Right cardiac atrium (tissue), 5 donors: ENCODE results near the gene CAMK4. TPM values are rescaled to one million over a fixed set of nuclear protein-coding genes. Genes with fewer than 3 reads are reported as not detected.

Experiments
- ATAC-seq, 2 donors: fragments of 200-7000 bp; cut with Tn5 transposase; one replicate each; pipeline versions ENCODE4 v1.8.0 to v1.9.1; 2020; ENCODE audit warnings: moderate library complexity in 2 of 2, mild to moderate bottlenecking in 1 of 2
- DNase-seq, 3 donors: peaks; one replicate each; pipeline ENCODE4 v3.0.0-alpha.2; 2020
- H3K27ac ChIP-seq: one replicate; pipeline ENCODE4 v1.5.1; 2013; ENCODE audit warnings: mild to moderate bottlenecking, low read length, control low read depth, moderate library complexity
- H3K27me3 ChIP-seq: one replicate; pipeline ENCODE4 v1.6.1; 2013; ENCODE audit not compliant: control insufficient read depth, insufficient read depth
- H3K4me1 ChIP-seq: one replicate; pipeline ENCODE4 v1.6.1; 2013; ENCODE audit warnings: low read length; ENCODE audit not compliant: control insufficient read depth, insufficient read depth
- H3K4me3 ChIP-seq: one replicate; pipeline ENCODE4 v1.5.1; 2013; ENCODE audit warnings: low read length, control low read depth
- H3K9me3 ChIP-seq: one replicate; pipeline ENCODE4 v1.6.1; 2013; ENCODE audit warnings: low read length; ENCODE audit not compliant: control insufficient read depth
- WGBS: extraction: QIAGEN DNeasy Blood & Tissue Kit; methylation state at CpG from one replicate; pipeline ENCODE4 v1.1.7; 2013; 5-methylcytosine and 5-hydroxymethylcytosine counted together
- intact Hi-C, 4 donors: fragments of 100-400 bp; cut with DNase I; formaldehyde crosslinking; loops; one replicate each; pipeline versions ENCODE4 v1.11.0 to v1.14.0; 2022 to 2023
- polyA plus RNA-seq: library from polyadenylated mRNA; stranded (reverse); fragments of 200-250 nt; gene quantifications from one replicate; pipeline ENCODE4 v1.2.3, GENCODE V29; 2013
- total RNA-seq, 4 donors: library from RNA; stranded (reverse); fragmentation: NEBNext Ultra II Directional; extraction: Animal tissue kit (Norgen Biotek cat#: 25700); gene quantifications; one replicate each; pipeline ENCODE4 v1.2.1, GENCODE V29; 2021
- donor health status: healthy with polysubstance abuse.
- donor health status: DM: no; HTN: yes; CAD: no.
- donor health status: DM: no; HTN: no; CAD: no.
- donor health status: DM: no; HTN: yes; CAD: no; lungs with severe emphysema.
- donor health status: DM: yes; HTN: yes; CAD: no.

Gene CAMK4
- total and polyA plus RNA-seq, 5 donors: 0.25 to 0.66 (median 0.60) TPM; not detected in 1

DNA sequence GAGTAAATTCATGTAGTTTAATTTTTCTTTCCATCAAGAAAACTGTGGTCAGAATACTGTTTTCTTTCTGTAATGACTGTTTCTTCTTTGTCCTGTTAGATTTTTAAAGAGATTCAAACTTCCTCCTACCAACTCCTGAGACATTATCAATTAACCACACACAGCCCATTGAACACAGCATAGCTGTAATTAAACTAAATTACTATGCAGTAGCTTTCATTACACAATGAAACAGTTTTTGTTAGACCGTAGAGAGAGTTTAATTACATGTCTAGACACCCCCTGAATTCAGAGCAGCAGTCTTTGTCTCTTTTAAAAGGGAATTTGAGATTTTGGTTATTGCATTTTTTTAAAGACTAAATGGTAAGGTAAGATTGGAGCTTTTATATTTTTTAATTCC lies 210.6 kb downstream of the CAMK4 start:
- DNase-seq (no peak), ATAC-seq (no peak)
- H3K27me3 ChIP-seq: no peaks in the 10 kb centered on the region
- no peaks in the 10 kb centered on the region for H3K4me1 ChIP-seq
- H3K27ac ChIP-seq: no peak overlapping the region
- intact Hi-C loops: no loop called here
- 86% methylated on average over 1 of the region's 1 CpG for WGBS
- H3K4me3 ChIP-seq: no peak overlapping the region
- no peaks in the 10 kb centered on the region for H3K9me3 ChIP-seq

- Histone ChIP-seq H3K27me3 (no peaks in the 10 kb centered on the region), H3K4me3 (no peak overlapping the region), H3K27ac (no peak overlapping the region), H3K4me1 (no peaks in the 10 kb centered on the region), H3K9me3 (no peaks in the 10 kb centered on the region)
- 94% methylated on average over 1 of the region's 1 CpG for WGBS
- intact Hi-C loops: no loop called here
- no peak for DNase-seq
- ATAC-seq: no peak
Measured at GRCh38 chr5:111439473-111440075, 215.4 kb downstream of the CAMK4 start.

- WGBS: 90% methylated on average over 1 of the region's 1 CpG
- intact Hi-C loops: no loop called here
- Histone ChIP-seq H3K4me3 (no peak overlapping the region), H3K27me3 (no peaks in the 10 kb centered on the region), H3K9me3 (no peaks in the 10 kb centered on the region), H3K4me1 (no peaks in the 10 kb centered on the region), H3K27ac (no peak overlapping the region)
- no peak for ATAC-seq
- DNase-seq: no peak
Measured at GRCh38 chr5:111447099-111447498, 222.9 kb downstream of the CAMK4 start.

DNA sequence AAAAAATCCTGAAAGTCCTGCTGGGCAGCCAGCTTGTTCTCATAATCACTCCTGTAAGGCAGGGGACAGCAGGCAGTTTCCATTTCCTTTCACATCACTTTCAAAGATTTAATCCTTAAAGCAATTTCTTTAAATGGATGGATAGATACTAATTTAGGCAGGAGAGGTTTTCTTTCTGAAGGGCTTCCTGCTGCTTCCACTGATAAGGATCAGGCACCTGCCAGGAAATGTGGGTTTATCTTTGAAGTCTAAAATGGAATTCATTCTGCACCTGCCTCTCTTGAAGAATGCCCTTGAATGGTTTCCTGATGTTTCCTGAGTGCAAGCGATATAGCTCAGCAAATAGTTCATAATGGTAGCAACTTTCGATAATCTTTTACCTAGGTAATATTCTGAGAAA lies 223.6 kb downstream of the CAMK4 start:
- ATAC-seq: no peak
- DNase-seq: no peak
- no peaks in the 10 kb centered on the region for H3K27me3 ChIP-seq
- no peak overlapping the region for H3K4me3 ChIP-seq
- intact Hi-C loops: no loop called here
- H3K9me3 ChIP-seq: no peaks in the 10 kb centered on the region
- H3K4me1 ChIP-seq: no peaks in the 10 kb centered on the region
- WGBS: 36% methylated on average over 2 of the region's 2 CpGs
- H3K27ac ChIP-seq: no peak overlapping the region

DNA sequence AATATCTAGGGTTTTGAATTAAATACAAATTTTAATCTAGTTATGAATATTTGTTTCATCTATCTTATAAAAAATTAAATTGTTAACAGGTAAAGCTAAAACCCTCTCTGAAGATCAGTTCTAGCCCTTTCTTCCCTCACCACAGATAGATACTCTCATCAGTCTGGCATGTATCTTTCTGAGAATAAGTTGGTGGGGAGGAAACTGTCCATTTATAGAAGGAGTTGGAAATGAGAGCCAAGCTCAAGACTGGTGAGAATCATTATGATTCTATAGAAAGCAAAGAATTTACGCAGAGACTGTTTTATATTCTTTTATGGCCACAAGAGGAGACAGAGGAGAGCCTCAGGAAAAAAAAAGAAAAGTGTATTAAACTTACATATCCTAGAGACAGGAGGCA lies 229.1 kb downstream of the CAMK4 start:
- Histone ChIP-seq H3K4me3 (no peak overlapping the region), H3K9me3 (no peaks in the 10 kb centered on the region), H3K27me3 (no peaks in the 10 kb centered on the region), H3K27ac (no peak overlapping the region), H3K4me1 (no peaks in the 10 kb centered on the region)
- ATAC-seq (no peak), DNase-seq (no peak)
- intact Hi-C loops: no loop called here
- 90% methylated on average over 1 of the region's 1 CpG for WGBS

- H3K4me1 ChIP-seq: no peaks in the 10 kb centered on the region
- no peaks in the 10 kb centered on the region for H3K9me3 ChIP-seq
- no peak for DNase-seq
- no peak overlapping the region for H3K27ac ChIP-seq
- no peaks in the 10 kb centered on the region for H3K27me3 ChIP-seq
- 33% methylated on average over 2 of the region's 2 CpGs for WGBS
- intact Hi-C loops: no loop called here
- no peak for ATAC-seq
- H3K4me3 ChIP-seq: no peak overlapping the region
Measured at GRCh38 chr5:111453747-111454146, 229.6 kb downstream of the CAMK4 start.

DNA sequence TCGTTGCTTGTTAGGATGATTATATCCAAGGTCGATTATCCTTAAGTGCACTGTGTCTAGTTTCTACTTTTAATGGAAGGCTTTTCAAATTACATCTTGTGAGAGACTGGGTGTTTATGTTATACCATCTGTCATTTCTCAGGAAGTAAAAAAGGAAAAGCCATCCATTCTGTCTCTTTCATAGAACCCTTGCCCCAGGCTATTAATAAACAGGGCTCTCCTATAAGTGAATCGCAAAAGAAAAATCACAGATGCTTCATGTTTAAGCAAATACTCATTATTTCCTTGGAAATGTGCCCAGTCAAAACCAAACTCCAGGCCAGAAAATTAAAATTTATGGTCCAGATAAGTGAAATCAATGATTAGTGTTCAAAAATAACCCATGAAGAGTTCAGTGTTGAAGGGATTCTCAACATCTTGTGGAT lies 230.0 kb downstream of the CAMK4 start:
- Histone ChIP-seq H3K4me3 (no peak overlapping the region), H3K27ac (no peak overlapping the region), H3K27me3 (no peaks in the 10 kb centered on the region), H3K4me1 (no peaks in the 10 kb centered on the region), H3K9me3 (no peaks in the 10 kb centered on the region)
- intact Hi-C loops: no loop called here
- no peak for ATAC-seq
- no peak for DNase-seq
- WGBS: 51% methylated on average over 3 of the region's 3 CpGs

- Histone ChIP-seq H3K4me3 (no peak overlapping the region), H3K4me1 (no peaks in the 10 kb centered on the region), H3K27ac (no peak overlapping the region), H3K27me3 (no peaks in the 10 kb centered on the region), H3K9me3 (no peaks in the 10 kb centered on the region)
- DNase-seq (no peak), ATAC-seq (no peak)
- intact Hi-C loops: no loop called here
- WGBS: 49% methylated on average over 2 of the region's 2 CpGs
Measured at GRCh38 chr5:111454776-111455175, 230.6 kb downstream of the CAMK4 start.

- H3K27me3 ChIP-seq: no peaks in the 10 kb centered on the region
- H3K27ac ChIP-seq: no peak overlapping the region
- DNase-seq (no peak), ATAC-seq (no peak)
- no peaks in the 10 kb centered on the region for H3K4me1 ChIP-seq
- 56% methylated on average over 3 of the region's 3 CpGs for WGBS
- H3K4me3 ChIP-seq: no peak overlapping the region
- no peaks in the 10 kb centered on the region for H3K9me3 ChIP-seq
- intact Hi-C loops: no loop called here
Measured at GRCh38 chr5:111461255-111461671, 237.1 kb downstream of the CAMK4 start.

DNA sequence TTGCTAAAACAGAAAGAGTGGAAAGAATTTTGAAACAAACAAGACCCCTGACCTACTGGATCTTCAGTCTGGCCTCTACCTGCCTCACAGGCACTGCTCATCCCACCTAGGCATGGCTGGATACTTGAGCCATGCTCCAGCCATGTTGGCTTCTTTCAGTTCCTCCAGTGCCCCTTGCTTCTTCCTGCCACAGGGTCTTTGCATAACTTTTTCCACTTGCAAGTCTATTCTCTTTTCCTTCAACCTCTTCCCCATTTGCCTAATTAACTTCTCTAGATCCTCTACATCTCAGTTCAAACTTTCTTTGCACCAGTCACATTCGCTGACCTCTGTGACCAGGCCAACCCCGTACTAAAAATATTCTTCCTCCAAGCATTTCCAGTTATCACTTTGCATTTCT lies 237.8 kb downstream of the CAMK4 start:
- ATAC-seq: no peak
- Histone ChIP-seq H3K27ac (no peak overlapping the region), H3K4me3 (no peak overlapping the region), H3K9me3 (no peaks in the 10 kb centered on the region), H3K4me1 (no peaks in the 10 kb centered on the region), H3K27me3 (no peaks in the 10 kb centered on the region)
- intact Hi-C loops: no loop called here
- WGBS: 84% methylated on average over 2 of the region's 2 CpGs
- no peak for DNase-seq

GRCh38 chr5:111463311-111463710 lies 239.1 kb downstream of the CAMK4 start:
- no peak for DNase-seq
- intact Hi-C loops: no loop called here
- Histone ChIP-seq H3K9me3 (no peaks in the 10 kb centered on the region), H3K4me3 (no peak overlapping the region), H3K4me1 (no peaks in the 10 kb centered on the region), H3K27me3 (no peaks in the 10 kb centered on the region), H3K27ac (no peak overlapping the region)
- no peak for ATAC-seq

GRCh38 chr5:111469293-111469896 lies 245.2 kb downstream of the CAMK4 start:
- intact Hi-C loops: no loop called here
- no peaks in the 10 kb centered on the region for H3K4me1 ChIP-seq
- DNase-seq: no peak
- 79% methylated on average over 2 of the region's 2 CpGs for whole genome bisulfite sequencing
- no peak overlapping the region for H3K4me3 ChIP-seq
- ATAC-seq: no peak
- no peaks in the 10 kb centered on the region for H3K27me3 ChIP-seq
- H3K27ac ChIP-seq: no peak overlapping the region
- no peaks in the 10 kb centered on the region for H3K9me3 ChIP-seq
